ENCODE results near the gene ZSCAN1.

DNA sequence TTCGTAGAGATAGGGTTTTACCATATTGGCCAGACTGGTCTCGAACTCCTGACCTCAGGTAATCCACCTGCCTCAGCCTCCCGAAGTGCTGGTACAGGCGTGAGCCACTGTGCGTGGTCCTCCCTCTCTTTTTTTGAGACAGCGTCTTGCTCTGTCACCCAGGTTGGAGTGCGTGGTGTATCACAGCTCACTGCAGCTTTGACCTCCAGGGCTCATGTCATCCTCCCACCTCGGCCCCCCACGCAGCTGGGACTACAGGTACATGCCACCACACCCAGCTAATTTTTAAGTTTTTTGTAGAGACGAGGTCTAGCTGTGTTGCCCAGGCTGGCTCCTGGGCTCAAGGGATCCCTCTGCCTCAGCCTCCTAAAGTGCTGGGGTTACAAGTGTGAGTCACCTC lies 46.0 kb downstream of the ZSCAN1 start:
- TF ChIP-seq, protein P1, sequence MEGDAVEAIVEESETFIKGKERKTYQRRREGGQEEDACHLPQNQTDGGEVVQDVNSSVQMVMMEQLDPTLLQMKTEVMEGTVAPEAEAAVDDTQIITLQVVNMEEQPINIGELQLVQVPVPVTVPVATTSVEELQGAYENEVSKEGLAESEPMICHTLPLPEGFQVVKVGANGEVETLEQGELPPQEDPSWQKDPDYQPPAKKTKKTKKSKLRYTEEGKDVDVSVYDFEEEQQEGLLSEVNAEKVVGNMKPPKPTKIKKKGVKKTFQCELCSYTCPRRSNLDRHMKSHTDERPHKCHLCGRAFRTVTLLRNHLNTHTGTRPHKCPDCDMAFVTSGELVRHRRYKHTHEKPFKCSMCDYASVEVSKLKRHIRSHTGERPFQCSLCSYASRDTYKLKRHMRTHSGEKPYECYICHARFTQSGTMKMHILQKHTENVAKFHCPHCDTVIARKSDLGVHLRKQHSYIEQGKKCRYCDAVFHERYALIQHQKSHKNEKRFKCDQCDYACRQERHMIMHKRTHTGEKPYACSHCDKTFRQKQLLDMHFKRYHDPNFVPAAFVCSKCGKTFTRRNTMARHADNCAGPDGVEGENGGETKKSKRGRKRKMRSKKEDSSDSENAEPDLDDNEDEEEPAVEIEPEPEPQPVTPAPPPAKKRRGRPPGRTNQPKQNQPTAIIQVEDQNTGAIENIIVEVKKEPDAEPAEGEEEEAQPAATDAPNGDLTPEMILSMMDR (IDR thresholded peaks at IDR 0.05 in 2 of 3, conservative IDR thresholded peaks at IDR 0.05 in 1 of 3; ENCODE audit: control insufficient read depth in 2 of 3, extremely low read depth in 1 of 3, insufficient read depth in 1 of 3, low read depth in 3 of 3, low read length in 3 of 3) = no peak
- TF ChIP-seq ZNF274 (IDR thresholded peaks at IDR 0.05; ENCODE audit: insufficient read depth, insufficient read length) (no peak), CBX3 (IDR thresholded peaks at IDR 0.05; ENCODE audit: borderline replicate concordance, low read depth) (no peak), RAD21 (IDR thresholded peaks at IDR 0.05; ENCODE audit: insufficient read depth, low read depth, low read length) (no peak), CHD4 (IDR thresholded peaks at IDR 0.05) (no peak), GABPA (IDR thresholded peaks at IDR 0.05; ENCODE audit: low read depth) (no peak), ZNF217 (IDR thresholded peaks at IDR 0.05) (no peak), EZH2 (IDR thresholded peaks at IDR 0.05; ENCODE audit: borderline replicate concordance, control insufficient read depth, low read depth, low read length) (no peak), BACH1 (IDR thresholded peaks at IDR 0.05; ENCODE audit: borderline replicate concordance) (no peak), MYC (IDR thresholded peaks at IDR 0.05; ENCODE audit: insufficient read depth, insufficient read length, insufficient replicate concordance, low read length, severe bottlenecking) (no peak), TAF1 (IDR thresholded peaks at IDR 0.05; ENCODE audit: borderline replicate concordance, low read depth, low read length) (no peak), BRCA1 (IDR thresholded peaks at IDR 0.05; ENCODE audit: low read depth, low read length) (no peak)
- TF ChIP-seq, protein P2, sequence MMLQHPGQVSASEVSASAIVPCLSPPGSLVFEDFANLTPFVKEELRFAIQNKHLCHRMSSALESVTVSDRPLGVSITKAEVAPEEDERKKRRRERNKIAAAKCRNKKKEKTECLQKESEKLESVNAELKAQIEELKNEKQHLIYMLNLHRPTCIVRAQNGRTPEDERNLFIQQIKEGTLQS (IDR thresholded peaks at IDR 0.05; ENCODE audit: borderline replicate concordance, extremely low read depth, low read depth, low read length) = no peak
- TF ChIP-seq, protein P3, sequence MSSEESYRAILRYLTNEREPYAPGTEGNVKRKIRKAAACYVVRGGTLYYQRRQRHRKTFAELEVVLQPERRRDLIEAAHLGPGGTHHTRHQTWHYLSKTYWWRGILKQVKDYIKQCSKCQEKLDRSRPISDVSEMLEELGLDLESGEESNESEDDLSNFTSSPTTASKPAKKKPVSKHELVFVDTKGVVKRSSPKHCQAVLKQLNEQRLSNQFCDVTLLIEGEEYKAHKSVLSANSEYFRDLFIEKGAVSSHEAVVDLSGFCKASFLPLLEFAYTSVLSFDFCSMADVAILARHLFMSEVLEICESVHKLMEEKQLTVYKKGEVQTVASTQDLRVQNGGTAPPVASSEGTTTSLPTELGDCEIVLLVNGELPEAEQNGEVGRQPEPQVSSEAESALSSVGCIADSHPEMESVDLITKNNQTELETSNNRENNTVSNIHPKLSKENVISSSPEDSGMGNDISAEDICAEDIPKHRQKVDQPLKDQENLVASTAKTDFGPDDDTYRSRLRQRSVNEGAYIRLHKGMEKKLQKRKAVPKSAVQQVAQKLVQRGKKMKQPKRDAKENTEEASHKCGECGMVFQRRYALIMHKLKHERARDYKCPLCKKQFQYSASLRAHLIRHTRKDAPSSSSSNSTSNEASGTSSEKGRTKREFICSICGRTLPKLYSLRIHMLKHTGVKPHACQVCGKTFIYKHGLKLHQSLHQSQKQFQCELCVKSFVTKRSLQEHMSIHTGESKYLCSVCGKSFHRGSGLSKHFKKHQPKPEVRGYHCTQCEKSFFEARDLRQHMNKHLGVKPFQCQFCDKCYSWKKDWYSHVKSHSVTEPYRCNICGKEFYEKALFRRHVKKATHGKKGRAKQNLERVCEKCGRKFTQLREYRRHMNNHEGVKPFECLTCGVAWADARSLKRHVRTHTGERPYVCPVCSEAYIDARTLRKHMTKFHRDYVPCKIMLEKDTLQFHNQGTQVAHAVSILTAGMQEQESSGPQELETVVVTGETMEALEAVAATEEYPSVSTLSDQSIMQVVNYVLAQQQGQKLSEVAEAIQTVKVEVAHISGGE (CRISPR knock-in tag; IDR thresholded peaks at IDR 0.05) = no peak

All from GM12878 (cell line).